ACHN (cell line): ENCODE measurements around the gene SLCO3A1.

Experiments used
- DNase-seq: peaks from one replicate; pipeline ENCODE4 v3.0.0-alpha.2; 2015
- in situ Hi-C: cut with HindIII; loops from 2 replicates; pipeline ENCODE4 v1.10.0; 2017; ENCODE audit warnings: low sequenced_read_pairs, low pct_ligation_motif_present, low pct_unique_long_range_greater_than_20kb

The SLCO3A1 gene

GRCh38 chr15:91922646-91923547, 69.4 kb downstream of the SLCO3A1 start:
- DNase-seq = no peak
- in situ Hi-C loops = no loop called here

DNA sequence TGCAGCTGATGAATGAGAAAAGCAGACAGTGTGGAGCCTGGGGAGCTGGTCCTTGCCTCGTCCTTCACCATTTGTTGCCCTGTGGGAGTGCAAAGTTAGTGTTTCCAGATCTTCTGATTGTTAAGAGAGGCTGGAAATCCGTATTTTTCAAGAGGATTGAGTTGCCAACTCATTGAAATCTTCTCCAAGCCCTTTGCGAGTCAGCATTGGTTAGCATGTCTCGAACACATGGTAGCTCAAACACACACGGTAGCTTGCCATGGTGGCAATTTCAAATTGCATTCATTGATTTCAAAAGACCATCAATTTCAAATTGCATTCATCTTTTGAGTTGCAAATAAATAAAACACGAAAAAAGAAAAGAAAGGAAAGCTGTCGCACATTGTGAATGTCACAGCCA, 70.7 kb downstream of the SLCO3A1 start:
- in situ Hi-C loops = no loop called here

DNA sequence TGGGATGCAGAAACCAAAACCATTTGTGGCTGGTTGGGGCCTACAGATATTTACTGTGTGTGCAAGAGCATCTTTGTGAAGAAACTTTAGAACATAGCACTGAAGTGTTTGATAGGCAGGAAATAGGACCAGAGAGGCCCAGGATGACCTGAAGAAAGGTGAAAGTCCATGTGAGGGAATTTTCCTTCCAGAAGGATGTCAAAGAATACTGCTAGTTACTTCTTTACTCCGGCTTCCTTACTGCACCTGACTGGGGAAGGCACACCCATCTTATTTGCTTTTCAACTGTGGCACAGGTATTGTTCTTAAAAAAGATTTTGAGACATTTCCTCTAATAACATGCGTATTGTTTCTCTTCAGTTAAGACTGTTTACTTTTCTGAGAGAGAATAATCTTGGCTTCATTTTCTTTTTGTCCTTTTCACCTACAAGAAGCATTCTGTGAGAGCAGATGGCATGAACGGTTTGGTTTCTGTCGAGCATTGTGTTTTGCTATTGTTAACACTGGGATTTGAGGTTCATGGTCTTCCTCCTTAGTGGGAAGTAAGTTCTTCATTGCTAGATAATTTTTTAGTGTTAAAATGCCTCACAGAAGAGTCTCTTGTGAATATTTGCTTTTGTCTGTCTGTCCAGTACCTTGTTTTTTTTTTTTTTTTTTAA, 71.5 kb downstream of the SLCO3A1 start:
- DNase-seq = no peak
- in situ Hi-C loops = no loop called here

More for the DNA sequence above, 70.7 kb downstream of the SLCO3A1 start:
- DNase-seq = no peak

DNA sequence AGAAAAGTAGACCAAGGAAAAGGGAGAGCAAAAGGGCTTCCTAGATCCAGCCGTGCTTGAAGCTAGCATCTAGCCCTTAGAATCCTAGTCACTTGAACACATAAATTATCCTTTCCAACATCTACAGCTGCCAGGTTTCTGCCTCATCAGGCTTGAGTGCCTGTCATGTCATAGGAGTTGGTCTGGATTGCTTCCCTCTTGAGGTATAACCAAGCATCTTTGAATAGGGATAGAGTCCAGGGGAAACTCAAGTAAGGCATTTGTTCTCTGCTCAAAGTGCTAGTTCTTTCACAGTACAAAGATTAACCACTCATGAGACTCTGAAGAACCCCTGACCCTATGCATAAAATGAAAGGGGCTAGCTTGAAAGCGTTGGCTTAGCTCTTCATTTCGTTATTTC, 72.3 kb downstream of the SLCO3A1 start:
- DNase-seq = no peak
- in situ Hi-C loops = no loop called here

- no peak for DNase-seq
- in situ Hi-C loops = no loop called here
Measured at GRCh38 chr15:91926908-91927270, 73.4 kb downstream of the SLCO3A1 start.

- in situ Hi-C loops = no loop called here
- DNase-seq = no peak
Measured at GRCh38 chr15:91927585-91927984, 74.1 kb downstream of the SLCO3A1 start.

DNA sequence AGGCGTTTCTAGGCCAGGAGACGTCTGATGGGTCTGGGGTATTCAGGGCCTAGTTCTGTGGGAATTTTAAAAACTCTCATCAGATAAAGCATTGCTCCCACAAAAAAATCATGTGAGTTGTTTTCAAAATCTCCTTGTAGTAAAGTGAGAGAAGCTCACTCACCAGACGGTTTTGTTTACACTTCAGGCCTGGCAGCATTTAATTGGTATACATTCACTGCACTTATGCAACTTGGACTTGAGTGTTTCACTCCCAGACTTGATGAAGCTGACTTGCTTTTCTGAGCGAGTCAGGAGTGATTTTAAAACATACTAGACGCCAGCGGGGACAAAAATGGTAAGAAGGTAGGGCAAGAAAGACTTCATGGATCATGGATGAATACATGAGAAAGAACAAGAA, 75.2 kb downstream of the SLCO3A1 start:
- in situ Hi-C loops = no loop called here
- DNase-seq = no peak

- no peak for DNase-seq
- in situ Hi-C loops = no loop called here
Measured at GRCh38 chr15:91929509-91929908, 76.0 kb downstream of the SLCO3A1 start.

- no peak for DNase-seq
- in situ Hi-C loops = no loop called here
Measured at GRCh38 chr15:91930092-91930491, 76.6 kb downstream of the SLCO3A1 start.

DNA sequence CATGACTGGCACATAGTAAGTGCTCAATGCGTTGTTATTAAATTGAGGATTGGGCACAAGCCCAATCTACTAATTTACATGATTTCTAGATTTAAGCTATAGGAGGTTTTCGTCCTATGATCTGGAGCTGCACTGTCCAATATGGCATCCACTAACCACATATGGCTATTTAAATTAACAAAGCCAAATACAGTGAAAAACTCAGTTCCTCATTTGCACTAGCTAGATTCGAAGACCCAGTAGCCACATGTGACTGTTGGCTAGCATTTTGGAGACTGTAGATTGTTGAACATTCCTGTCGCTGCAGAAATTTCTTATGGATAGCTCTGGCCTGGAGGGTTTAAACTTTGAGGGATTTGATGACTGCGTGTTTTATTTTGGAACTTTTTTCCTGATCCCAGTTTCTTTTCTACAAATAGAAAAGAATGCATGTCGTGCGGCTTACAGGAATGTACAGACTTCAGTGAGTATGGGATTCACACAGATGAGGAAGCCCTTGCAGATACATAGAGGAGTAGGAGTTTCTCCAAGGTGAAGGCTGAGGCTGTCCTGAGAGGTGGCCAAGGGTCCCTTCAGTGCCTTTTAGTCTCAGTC, 82.8 kb downstream of the SLCO3A1 start:
- DNase-seq = no peak
- in situ Hi-C loops = no loop called here

- in situ Hi-C loops = no loop called here
- no peak for DNase-seq
Measured at GRCh38 chr15:91936927-91937326, 83.4 kb downstream of the SLCO3A1 start.

DNA sequence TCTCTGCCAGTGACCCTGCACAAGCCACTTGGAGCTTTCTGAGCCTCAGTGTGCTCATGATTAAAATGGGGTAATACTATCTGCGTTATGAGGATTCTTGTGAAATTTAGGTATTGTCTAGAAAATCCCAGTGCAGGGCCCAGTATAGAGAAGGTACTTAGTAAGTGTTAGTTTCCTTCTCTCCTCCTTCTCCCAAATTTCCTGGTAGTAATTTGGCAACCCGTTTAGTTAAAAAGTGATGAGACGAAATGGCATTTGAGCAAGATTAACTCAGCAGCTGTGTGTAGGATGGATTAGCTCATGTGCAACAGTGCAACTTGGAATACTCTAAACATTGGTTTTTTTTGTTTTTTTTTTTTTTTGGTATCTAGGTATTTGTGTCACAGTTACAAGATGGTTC, 84.6 kb downstream of the SLCO3A1 start:
- in situ Hi-C loops = no loop called here
- no peak for DNase-seq

DNA sequence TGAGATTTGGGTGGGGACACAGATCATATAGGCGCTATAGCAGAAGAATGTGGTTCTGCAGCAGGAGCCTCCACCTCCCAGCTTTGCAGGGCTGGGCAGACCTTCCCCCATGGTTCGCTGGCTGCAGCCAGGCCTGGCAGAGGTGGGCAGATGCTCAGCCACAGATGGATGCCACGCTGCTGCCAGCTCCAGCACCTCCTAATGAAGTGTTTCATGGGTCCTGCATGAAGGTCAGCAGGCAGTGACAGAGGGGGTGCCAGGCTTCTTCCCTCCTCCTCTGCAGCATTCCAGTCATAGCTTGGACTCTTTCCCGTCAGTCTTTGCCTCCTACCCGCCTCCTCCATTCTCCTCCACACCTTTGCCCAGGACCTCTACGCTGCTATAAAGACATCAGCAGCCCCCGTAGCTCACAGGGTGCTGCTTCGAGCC, 85.9 kb downstream of the SLCO3A1 start:
- no peak for DNase-seq
- in situ Hi-C loops = no loop called here

GRCh38 chr15:91940496-91941381, 87.2 kb downstream of the SLCO3A1 start:
- in situ Hi-C loops = no loop called here
- no peak for DNase-seq

- in situ Hi-C loops = no loop called here
Measured at GRCh38 chr15:91941871-91942658, 88.6 kb downstream of the SLCO3A1 start.

DNA sequence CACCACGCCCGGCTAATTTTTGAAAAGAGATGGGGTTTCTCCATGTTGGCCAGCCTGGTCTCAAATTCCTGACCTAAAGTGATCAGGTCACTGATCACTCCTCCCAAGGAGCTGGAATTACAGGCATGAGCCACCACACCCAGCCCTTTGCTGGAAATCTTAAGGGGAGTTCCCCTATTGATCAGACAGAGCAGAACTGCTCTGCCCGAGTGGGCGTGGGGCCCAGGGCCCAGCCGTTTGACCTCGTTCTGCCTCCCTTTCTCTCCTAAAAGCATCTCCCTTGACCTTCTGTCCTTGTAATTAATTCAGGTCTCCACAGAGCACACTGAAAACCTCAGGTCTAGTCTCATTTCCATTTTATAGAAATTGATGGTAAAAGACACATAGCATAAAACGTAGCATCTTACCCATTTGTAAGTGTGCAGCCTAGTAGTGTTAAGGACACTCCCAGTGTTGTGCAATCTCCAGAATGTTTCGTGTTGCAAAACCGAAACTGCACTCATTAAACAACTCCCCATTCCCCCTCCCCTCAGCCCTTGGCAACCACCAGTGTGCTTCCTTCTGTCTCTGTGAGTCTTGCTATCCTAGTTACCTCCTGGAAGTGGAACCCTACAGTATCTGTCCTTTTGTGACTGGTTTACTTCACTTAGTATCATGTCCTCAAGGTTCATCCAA, 89.3 kb downstream of the SLCO3A1 start:
- in situ Hi-C loops = no loop called here
- DNase-seq = peak; percentile 78

More at GRCh38 chr15:91941871-91942658, 88.6 kb downstream of the SLCO3A1 start:
- DNase-seq = no peak

- no peak for DNase-seq
- in situ Hi-C loops = no loop called here
Measured at GRCh38 chr15:91944331-91944730, 90.8 kb downstream of the SLCO3A1 start.
